H9 (cell line): ENCODE measurements around the gene POC5. TPM values are rescaled to one million over a fixed set of nuclear protein-coding genes. Genes with fewer than 3 reads are reported as not detected.

Experiments
- DNase-seq: peaks from one replicate; pipeline ENCODE4 v3.0.0-alpha.2; 2017
- H2AFZ ChIP-seq: one replicate; pipeline ENCODE4 v1.6.1; 2013; ENCODE audit warnings: mild to moderate bottlenecking, low read length, control low read depth, moderate library complexity
- H2AK5ac ChIP-seq: 2 replicates; pipeline ENCODE4 v1.6.1; 2013; ENCODE audit warnings: low read length, control low read depth, mixed read lengths; ENCODE audit not compliant: insufficient read length
- H2BK120ac ChIP-seq: one replicate; pipeline ENCODE4 v1.6.1; 2013; ENCODE audit warnings: low read depth, mild to moderate bottlenecking, low read length, control low read depth, inconsistent platforms; ENCODE audit not compliant: poor library complexity, severe bottlenecking
- H2BK12ac ChIP-seq: 2 replicates; pipeline ENCODE4 v1.6.1; 2013; ENCODE audit warnings: low read length, control low read depth, mixed read lengths, low read depth; ENCODE audit not compliant: insufficient read length
- H2BK15ac ChIP-seq: 2 replicates; pipeline ENCODE4 v1.6.1; 2013; ENCODE audit warnings: low read depth, low read length, control low read depth
- H2BK20ac ChIP-seq: one replicate; pipeline ENCODE4 v1.6.1; 2013; ENCODE audit warnings: low read depth, mild to moderate bottlenecking, low read length, control low read depth, inconsistent platforms; ENCODE audit not compliant: poor library complexity, severe bottlenecking
- H2BK5ac ChIP-seq: 2 replicates; pipeline ENCODE4 v1.6.1; 2013; ENCODE audit warnings: low read length, control low read depth, mixed read lengths; ENCODE audit not compliant: insufficient read length
- H3K14ac ChIP-seq: 2 replicates; pipeline ENCODE4 v1.6.1; 2013; ENCODE audit warnings: low read length, control low read depth; ENCODE audit not compliant: insufficient read depth
- H3K18ac ChIP-seq: 2 replicates; pipeline ENCODE4 v1.6.1; 2013; ENCODE audit warnings: low read depth, mild to moderate bottlenecking, mixed read lengths, low read length, control low read depth; ENCODE audit not compliant: insufficient read length
- H3K23ac ChIP-seq: 2 replicates; pipeline ENCODE4 v1.6.1; 2013; ENCODE audit warnings: low read length, control low read depth, mixed read lengths, low read depth; ENCODE audit not compliant: insufficient read length
- H3K23me2 ChIP-seq: 2 replicates; pipeline ENCODE4 v1.6.1; 2013; ENCODE audit warnings: low read depth, mild to moderate bottlenecking, mixed read lengths, low read length, control low read depth; ENCODE audit not compliant: insufficient read length, poor library complexity, severe bottlenecking
- H3K27ac ChIP-seq: 2 replicates; pipeline ENCODE4 v1.5.1; 2013; ENCODE audit warnings: low read length, control low read depth, mixed read lengths, low read depth; ENCODE audit not compliant: insufficient read length
- H3K27me3 ChIP-seq: 2 replicates; pipeline ENCODE4 v1.6.1; 2013; ENCODE audit warnings: low read length, control low read depth, inconsistent platforms; ENCODE audit not compliant: insufficient read depth
- H3K4ac ChIP-seq: 2 replicates; pipeline ENCODE4 v1.6.1; 2013; ENCODE audit warnings: low read depth, mild to moderate bottlenecking, control low read depth, inconsistent platforms, low read length, moderate library complexity
- H3K4me1 ChIP-seq: 2 replicates; pipeline ENCODE4 v1.6.1; 2013; ENCODE audit warnings: low read length, control low read depth, inconsistent platforms; ENCODE audit not compliant: insufficient read depth
- H3K4me2 ChIP-seq: 2 replicates; pipeline ENCODE4 v1.6.1; 2013; ENCODE audit warnings: low read length, control low read depth, mixed read lengths; ENCODE audit not compliant: insufficient read length, insufficient read depth
- H3K56ac ChIP-seq: 2 replicates; pipeline ENCODE4 v1.6.1; 2013; ENCODE audit warnings: low read depth, mild to moderate bottlenecking, mixed read lengths, low read length, control low read depth; ENCODE audit not compliant: insufficient read length
- H3K79me1 ChIP-seq: 2 replicates; pipeline ENCODE4 v1.6.1; 2013; ENCODE audit warnings: low read depth, mild to moderate bottlenecking, moderate library complexity, low read length, control low read depth, inconsistent platforms; ENCODE audit not compliant: insufficient read depth, poor library complexity, severe bottlenecking
- H3K79me2 ChIP-seq: 2 replicates; pipeline ENCODE4 v1.6.1; 2013; ENCODE audit warnings: low read length, control low read depth, inconsistent platforms; ENCODE audit not compliant: insufficient read depth
- H3K9ac ChIP-seq: 2 replicates; pipeline ENCODE4 v1.6.1; 2013; ENCODE audit warnings: low read length, control low read depth, mixed read lengths; ENCODE audit not compliant: insufficient read length; ENCODE audit errors: extremely low read depth
- H3K9me3 ChIP-seq: one replicate; pipeline ENCODE4 v1.6.1; 2013; ENCODE audit warnings: low read depth, low read length, inconsistent platforms; ENCODE audit not compliant: control insufficient read depth
- H3T11ph ChIP-seq: one replicate; pipeline ENCODE4 v1.6.1; 2013; ENCODE audit warnings: mild to moderate bottlenecking, low read length, control low read depth, inconsistent platforms
- H4K20me1 ChIP-seq: one replicate; pipeline ENCODE4 v1.6.1; 2013; ENCODE audit not compliant: control insufficient read depth, insufficient read length, insufficient read depth
- H4K5ac ChIP-seq: 2 replicates; pipeline ENCODE4 v1.6.1; 2013; ENCODE audit warnings: low read depth, mild to moderate bottlenecking, mixed read lengths, low read length, control low read depth; ENCODE audit not compliant: insufficient read length
- H4K8ac ChIP-seq: replicated peaks from 2 replicates; pipeline ENCODE4 v1.6.1; 2013; ENCODE audit warnings: low read length, control low read depth, mixed read lengths, low read depth; ENCODE audit not compliant: insufficient read length
- H4K91ac ChIP-seq: 2 replicates; pipeline ENCODE4 v1.6.1; 2013; ENCODE audit warnings: low read depth, mild to moderate bottlenecking, moderate library complexity, mixed read lengths, low read length, control low read depth; ENCODE audit not compliant: insufficient read length
- H3K27ac Mint-ChIP-seq, 3 experiments: 2 replicates in 2 of 3; 3 replicates in 1 of 3; pipeline ENCODE4 v1.8.0; 2020 to 2021; ENCODE audit warnings: mixed read lengths in 3 of 3, mild to moderate bottlenecking in 1 of 3, moderate library complexity in 1 of 3
- H3K27me3 Mint-ChIP-seq: 2 replicates; pipeline ENCODE4 v1.8.0; 2021; ENCODE audit warnings: low read depth, mild to moderate bottlenecking, moderate library complexity, mixed read lengths
- H3K36me3 Mint-ChIP-seq, 3 experiments: 2 replicates in 2 of 3; 3 replicates in 1 of 3; pipeline ENCODE4 v1.8.0; 2020 to 2021; ENCODE audit warnings: low read depth in 3 of 3, mixed read lengths in 3 of 3; ENCODE audit not compliant: insufficient read depth in 1 of 3
- H3K4me1 Mint-ChIP-seq, 2 experiments: 2 replicates each; pipeline ENCODE4 v1.8.0; 2020; ENCODE audit warnings: mixed read lengths in 2 of 2
- H3K4me3 Mint-ChIP-seq, 2 experiments: 2 replicates in 1 of 2; 3 replicates in 1 of 2; pipeline ENCODE4 v1.8.0; 2020 to 2021; ENCODE audit warnings: mild to moderate bottlenecking in 2 of 2, mixed read lengths in 2 of 2, moderate library complexity in 1 of 2
- H3K9me3 Mint-ChIP-seq, 2 experiments: 2 replicates in 1 of 2; 3 replicates in 1 of 2; pipeline ENCODE4 v1.8.0; 2020; ENCODE audit warnings: mild to moderate bottlenecking in 2 of 2, mixed read lengths in 2 of 2, moderate library complexity in 1 of 2
- WGBS: extraction: QIAGEN DNeasy Blood & Tissue Kit; methylation state at CpG from one replicate; pipeline ENCODE4 v1.1.7; 2013; ENCODE audit warnings: missing lambda C conversion rate, low lambda C conversion rate, mixed read lengths; ENCODE audit not compliant: insufficient read length; ENCODE audit errors: extremely low coverage; 5-methylcytosine and 5-hydroxymethylcytosine counted together
- total RNA-seq: library from RNA; stranded (reverse); gene quantifications from 2 replicates; pipeline ENCODE4 v1.2.1, GENCODE V29; 2021
- TF ChIP-seq, protein P1 (sequence below): fragments of 200-600 bp; sonication (generic); conservative IDR thresholded peaks from 3 replicates; pipeline ENCODE4 v1.8.0; 2021; ENCODE audit warnings: antibody characterized with exemption, mild to moderate bottlenecking

Gene POC5
- total RNA-seq, 1 experiment from 2014 or later, result 12.2 TPM

DNA sequence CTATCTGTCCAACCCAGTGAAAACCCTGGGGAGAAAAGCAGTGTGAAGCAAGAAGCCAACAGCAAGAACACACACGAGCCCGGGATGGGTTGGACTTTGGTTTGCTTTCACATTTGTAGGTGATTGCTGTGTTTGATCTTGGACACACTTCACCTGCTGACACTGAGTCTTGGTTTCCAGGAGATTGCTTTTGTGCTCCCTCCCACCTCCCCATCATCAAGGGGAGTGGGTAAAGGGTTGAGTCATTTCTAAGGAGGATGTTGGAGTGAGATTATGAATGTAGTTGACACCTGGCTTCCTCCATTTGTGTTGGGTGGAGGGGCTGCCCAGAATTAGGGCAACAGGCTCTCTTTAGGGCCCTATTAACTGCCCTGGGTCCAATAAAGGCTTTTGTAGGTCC, 68.5 kb downstream of the POC5 start:
- H3K27ac Mint-ChIP-seq, result no peak overlapping the region
- WGBS, result no CpG with 5 or more reads among the region's 2 CpGs
- no peak overlapping the region for H3K4me3 Mint-ChIP-seq
- peaks cover 0 to 6% (median 4%) of the 10 kb centered on the region in 3 experiments; a peak in 2 of 7 replicates for H3K36me3 Mint-ChIP-seq
- TF ChIP-seq, protein P1, sequence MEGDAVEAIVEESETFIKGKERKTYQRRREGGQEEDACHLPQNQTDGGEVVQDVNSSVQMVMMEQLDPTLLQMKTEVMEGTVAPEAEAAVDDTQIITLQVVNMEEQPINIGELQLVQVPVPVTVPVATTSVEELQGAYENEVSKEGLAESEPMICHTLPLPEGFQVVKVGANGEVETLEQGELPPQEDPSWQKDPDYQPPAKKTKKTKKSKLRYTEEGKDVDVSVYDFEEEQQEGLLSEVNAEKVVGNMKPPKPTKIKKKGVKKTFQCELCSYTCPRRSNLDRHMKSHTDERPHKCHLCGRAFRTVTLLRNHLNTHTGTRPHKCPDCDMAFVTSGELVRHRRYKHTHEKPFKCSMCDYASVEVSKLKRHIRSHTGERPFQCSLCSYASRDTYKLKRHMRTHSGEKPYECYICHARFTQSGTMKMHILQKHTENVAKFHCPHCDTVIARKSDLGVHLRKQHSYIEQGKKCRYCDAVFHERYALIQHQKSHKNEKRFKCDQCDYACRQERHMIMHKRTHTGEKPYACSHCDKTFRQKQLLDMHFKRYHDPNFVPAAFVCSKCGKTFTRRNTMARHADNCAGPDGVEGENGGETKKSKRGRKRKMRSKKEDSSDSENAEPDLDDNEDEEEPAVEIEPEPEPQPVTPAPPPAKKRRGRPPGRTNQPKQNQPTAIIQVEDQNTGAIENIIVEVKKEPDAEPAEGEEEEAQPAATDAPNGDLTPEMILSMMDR, result no peak
- H4K20me1 ChIP-seq, result no peaks in the 10 kb centered on the region
- no peaks in the 10 kb centered on the region for H3K27me3 ChIP-seq
- no peak overlapping the region for H3K27ac ChIP-seq
- peaks cover 0 to 3% of the 10 kb centered on the region in 2 experiments; a peak in 2 of 5 replicates for H3K9me3 Mint-ChIP-seq
- H2BK12ac ChIP-seq, result no peak overlapping the region
- H2BK15ac ChIP-seq, result no peak overlapping the region
- H3K79me2 ChIP-seq, result no peaks in the 10 kb centered on the region
- H3K18ac ChIP-seq, result no peak overlapping the region
- no peak overlapping the region for H3K4me2 ChIP-seq
- no peaks in the 10 kb centered on the region for H3K9me3 ChIP-seq
- H2BK5ac ChIP-seq, result no peak overlapping the region
- no peak overlapping the region for H2BK120ac ChIP-seq
- no peaks in the 10 kb centered on the region for H3K23me2 ChIP-seq
- no peaks in the 10 kb centered on the region for H3K27me3 Mint-ChIP-seq
- H4K8ac ChIP-seq, result no peak overlapping the region
- H3K23ac ChIP-seq, result no peak overlapping the region
- H3K56ac ChIP-seq, result no peak overlapping the region
- no peak overlapping the region for H3K4ac ChIP-seq
- DNase-seq, result no peak
- no peak overlapping the region for H2BK20ac ChIP-seq
- no peaks in the 10 kb centered on the region for H3K79me1 ChIP-seq
- H4K5ac ChIP-seq, result no peak overlapping the region
- H2AK5ac ChIP-seq, result no peak overlapping the region
- H3T11ph ChIP-seq, result no peak overlapping the region
- no peak overlapping the region for H3K14ac ChIP-seq
- no peak overlapping the region for H2AFZ ChIP-seq
- no peak overlapping the region for H3K9ac ChIP-seq
- H3K4me1 ChIP-seq, result no peaks in the 10 kb centered on the region
- no peaks in the 10 kb centered on the region for H3K4me1 Mint-ChIP-seq
- H4K91ac ChIP-seq, result no peak overlapping the region
